ENCODE measurements around the gene TREML4.
"Not testable (repeated sequence)": the region's sequence is repeated elsewhere in the genome, so short reads cannot be mapped to it uniquely, and the experiment has no call there.

The TREML4 gene

DNA sequence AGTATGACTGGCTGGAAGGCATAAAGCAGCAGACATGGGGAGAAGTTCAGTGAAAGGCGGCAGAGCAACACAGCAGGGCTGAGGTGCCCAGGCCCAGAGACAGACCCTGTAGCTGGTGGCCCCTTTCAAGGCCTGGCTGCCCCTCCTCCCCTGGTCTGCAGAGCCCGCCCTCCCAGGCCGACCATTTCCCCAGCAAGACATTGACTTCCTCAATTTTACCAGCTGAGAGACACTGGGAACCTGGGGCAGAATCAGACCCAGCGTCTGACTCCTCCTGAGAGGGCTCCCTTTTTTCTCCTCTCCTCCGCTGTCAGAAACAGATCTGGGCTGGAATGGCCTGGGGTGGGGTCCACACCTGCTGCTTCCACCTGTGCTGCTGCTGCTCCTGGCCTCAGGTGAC is at the start of gene TREML4:
Gene TREML4, plus strand, starts transcription at position 254 of the 400 bp plus-strand sequence. Its CDS starts 79 bp downstream, at position 333.
- no peak for DNase-seq (ENCODE audit: low read depth in 2 of 2)

DNA sequence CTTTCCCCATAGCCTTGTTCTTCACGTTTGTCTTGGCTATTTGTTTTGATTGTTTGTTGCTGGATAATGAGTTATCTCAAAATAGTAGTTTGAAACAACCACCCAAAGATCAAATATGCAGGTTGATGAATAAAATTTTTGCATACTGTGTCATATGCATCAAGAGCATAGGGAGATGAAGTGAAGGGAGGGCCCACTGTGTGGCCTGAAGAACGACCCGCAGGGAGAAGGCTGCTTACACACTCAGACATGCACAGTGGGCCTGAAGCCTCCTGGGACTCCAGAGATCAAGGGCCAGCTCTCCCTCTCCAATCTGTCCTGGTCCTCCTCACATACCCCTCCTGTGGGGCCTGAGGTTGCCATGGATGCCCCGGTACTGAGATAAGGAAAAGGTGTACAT is 49.0 kb upstream of the TREML4 start:
- no peak for DNase-seq (ENCODE audit: low read depth in 2 of 2)

DNA sequence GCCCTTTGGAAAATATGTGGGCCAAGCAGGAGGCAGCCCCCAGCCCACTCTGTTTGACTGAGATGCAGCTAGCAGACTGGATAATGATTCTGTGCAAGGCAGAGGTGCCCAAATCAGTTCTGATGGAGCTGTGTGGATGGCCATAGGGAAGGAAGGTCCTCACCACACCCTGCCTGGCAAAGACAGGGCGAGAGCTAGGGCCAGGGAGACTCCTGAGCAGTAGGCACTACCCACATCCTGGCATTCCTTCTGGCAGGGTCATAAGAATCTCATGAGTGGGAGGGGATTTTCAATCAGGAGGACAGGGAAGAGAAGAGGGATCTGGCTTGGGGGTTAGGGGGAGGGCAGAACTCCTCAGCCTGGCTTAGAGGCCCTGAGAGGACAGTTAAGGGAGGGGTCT is 46.6 kb upstream of the TREML4 start:
- DNase-seq (ENCODE audit: low read depth in 2 of 2), result no peak

GRCh38 chr6:41182069-41183034 is 45.8 kb upstream of the TREML4 start:
- DNase-seq (ENCODE audit: low read depth in 2 of 2), result peak; percentile 15 to 34

DNA sequence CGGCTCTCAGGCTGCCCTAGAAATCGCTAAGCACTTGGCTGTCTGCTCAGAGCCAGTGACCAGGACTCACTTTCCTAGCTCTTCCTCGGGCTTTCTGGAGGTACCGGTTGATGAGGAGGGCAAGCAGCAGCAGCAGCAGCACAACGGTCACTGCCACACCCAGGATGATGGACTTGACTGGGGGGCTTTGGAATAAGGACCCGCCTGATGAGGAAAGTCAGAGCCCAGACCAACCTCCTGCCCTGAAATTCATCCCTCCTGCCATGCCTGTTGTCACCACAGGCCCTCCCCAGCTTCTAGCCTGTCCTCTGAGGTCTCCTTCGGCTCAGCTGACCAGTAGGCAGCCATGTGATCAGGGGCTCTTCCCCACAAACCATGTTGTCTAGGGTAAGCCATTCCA is 43.4 kb upstream of the TREML4 start:
- no peak for DNase-seq (ENCODE audit: low read depth in 2 of 2)

DNA sequence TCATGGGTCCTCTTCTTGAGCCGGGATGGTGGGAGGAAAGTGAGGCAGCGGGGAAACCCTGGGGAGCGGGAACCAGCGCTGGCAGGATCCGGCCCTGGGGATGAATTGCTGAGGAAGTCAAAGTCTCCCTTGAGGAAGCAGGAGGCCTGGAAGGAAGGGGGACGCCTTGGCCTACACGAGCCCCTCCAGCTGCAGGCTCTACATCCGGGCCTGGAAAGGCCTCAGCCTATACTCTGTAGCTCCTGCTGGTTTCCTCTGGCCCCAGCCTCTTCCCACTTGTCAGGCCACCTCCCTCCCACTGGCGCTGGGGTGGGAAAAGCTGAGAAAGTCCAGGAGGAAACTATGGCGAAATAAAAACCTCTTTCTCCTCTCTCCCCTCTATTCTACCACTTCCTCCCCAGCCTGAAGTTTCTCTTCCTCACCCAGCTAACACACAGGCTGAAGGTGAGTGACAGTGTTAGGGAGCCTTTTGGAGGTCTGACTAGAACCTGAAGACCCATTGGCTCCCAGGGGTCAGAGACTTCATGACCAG is 42.1 kb upstream of the TREML4 start:
- no peak for DNase-seq (ENCODE audit: low read depth in 2 of 2)

- DNase-seq (ENCODE audit: low read depth in 2 of 2), result no peak
These were observed 39.9 kb upstream of the TREML4 start for GRCh38 chr6:41187924-41188886.

- not testable (repeated sequence) for DNase-seq (ENCODE audit: low read depth in 2 of 2)
These were observed 39.1 kb upstream of the TREML4 start for GRCh38 chr6:41189046-41189445.

- no peak for DNase-seq (ENCODE audit: low read depth in 2 of 2)
These were observed 38.2 kb upstream of the TREML4 start for GRCh38 chr6:41189967-41190366.

- no peak for DNase-seq (ENCODE audit: low read depth in 2 of 2)
These were observed 37.4 kb upstream of the TREML4 start for GRCh38 chr6:41190791-41191190.

DNA sequence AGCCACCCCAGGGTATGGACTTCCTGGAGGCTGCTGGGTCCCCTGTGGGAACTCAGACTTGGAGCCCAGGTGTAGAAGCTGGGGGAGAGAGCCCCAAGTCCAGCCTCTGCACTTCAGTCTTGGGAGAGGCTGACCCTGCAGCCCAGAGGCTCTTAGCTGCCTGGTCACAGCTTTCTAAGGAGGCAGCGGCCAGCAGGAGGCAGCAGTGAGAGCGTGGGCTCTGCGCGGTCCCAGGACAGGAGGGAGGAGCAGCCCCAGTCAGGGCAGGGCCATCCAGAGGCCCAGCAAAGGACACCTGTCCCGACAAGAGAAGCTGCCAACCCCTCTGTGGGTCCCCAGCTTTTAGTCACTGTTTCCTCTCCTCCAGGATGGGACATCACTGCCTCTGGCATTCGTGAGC is 36.6 kb upstream of the TREML4 start:
- DNase-seq (ENCODE audit: low read depth in 2 of 2), result peak; percentile 36 to 40

DNA sequence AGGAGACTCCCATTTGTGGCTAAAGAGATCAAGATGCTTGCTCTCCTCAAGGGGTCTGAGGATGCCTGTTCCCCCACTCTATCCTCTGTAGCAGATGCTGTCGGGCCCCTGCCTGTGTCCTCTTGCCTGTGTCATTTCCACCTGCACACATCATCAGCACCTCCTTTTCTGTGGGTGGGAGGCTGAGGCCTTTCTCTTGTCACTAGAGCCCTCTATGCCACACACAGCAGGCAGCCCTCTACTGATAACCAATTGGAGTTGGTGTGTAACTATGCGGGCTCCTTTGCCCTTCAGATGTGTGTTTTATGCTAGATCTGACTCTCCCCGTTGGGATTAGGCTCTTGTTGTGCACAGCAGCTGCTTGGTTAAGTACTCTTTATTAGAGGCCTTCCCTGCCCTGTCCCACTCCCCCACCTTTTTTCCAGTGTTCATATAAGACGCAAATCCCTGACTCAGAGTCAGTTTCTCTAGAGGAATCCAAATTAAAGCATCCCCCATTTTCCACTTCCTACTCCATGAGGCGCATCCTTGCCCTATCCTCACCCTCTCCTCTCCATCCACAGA is 34.9 kb upstream of the TREML4 start:
- no peak for DNase-seq (ENCODE audit: low read depth in 2 of 2)

DNA sequence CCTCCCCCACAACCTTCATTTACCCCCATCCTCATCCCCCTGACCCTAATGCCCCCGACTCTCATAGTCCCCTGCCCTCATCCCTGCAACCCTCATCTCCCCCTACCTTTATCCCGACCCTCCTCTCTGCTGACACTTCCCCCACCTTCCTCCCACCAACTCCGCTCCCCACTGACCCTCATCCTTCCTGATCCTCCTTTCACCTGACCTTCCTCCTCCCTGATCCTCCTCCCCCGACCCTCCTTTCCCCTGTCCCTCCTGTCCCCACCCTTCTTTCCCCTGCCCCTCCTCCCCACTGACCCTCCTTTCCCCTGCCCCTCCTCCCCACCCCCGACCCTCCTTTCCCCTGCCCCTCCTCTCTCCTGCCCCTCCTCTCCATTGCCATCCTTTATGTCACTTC is 34.3 kb upstream of the TREML4 start:
- no peak for DNase-seq (ENCODE audit: low read depth in 2 of 2)

DNA sequence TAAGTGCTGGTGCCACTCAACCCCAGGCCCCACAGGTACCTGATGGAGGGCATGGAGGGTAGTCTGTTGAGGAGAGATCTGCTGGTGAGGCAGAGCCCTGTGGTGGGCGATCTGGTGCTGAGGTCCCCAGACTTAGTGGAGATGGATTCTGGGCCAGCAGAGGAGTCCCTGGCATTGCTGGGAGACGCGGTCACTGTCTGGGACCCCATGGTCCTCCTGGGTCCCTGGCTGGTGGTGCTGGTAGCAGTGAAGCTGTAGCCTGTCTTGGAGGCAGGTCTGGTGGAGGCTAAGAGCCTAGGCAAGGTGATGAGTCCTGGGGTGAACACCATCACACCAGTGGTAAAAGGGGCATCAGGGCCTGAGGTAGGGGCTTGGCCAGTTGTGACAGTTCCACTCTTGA is 33.8 kb upstream of the TREML4 start:
- no peak for DNase-seq (ENCODE audit: low read depth in 2 of 2)

- no peak for DNase-seq (ENCODE audit: low read depth in 2 of 2)
These were observed 30.9 kb upstream of the TREML4 start for GRCh38 chr6:41197234-41197633.

DNA sequence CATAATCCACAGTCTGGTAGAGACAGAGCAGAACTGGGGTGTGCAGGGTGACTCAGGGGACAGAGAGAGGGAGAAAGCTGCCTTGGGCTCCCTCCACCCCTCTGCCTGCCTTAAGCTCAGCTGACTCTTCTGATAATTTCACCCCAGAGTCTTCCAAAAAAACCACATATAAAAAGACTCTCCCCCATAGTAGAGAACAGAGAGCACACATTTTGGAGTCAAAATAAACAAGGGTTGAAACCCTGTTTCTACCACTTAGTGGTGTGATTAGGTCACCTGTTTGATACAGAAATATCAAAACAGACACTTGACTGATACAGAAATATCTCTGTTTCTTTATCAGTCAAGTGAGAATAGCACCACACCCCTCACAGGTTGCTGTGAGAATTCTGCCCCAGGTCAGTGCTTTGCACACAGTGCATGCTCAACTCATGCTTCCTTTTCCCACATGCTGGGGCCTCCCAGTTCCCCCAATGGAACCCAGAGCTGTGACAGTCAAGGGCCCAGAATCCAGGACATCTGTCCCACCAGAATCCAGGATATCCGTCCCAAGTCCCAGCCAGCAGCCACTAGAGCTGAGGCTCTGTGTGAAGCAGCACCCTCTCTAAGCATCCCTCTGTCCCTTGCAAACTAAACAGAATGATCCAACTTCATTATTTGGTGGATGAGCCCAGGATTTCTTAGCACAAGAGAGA is 28.4 kb upstream of the TREML4 start:
- DNase-seq (ENCODE audit: low read depth in 2 of 2), result peak in 1 of 2 donors; percentile 19

DNA sequence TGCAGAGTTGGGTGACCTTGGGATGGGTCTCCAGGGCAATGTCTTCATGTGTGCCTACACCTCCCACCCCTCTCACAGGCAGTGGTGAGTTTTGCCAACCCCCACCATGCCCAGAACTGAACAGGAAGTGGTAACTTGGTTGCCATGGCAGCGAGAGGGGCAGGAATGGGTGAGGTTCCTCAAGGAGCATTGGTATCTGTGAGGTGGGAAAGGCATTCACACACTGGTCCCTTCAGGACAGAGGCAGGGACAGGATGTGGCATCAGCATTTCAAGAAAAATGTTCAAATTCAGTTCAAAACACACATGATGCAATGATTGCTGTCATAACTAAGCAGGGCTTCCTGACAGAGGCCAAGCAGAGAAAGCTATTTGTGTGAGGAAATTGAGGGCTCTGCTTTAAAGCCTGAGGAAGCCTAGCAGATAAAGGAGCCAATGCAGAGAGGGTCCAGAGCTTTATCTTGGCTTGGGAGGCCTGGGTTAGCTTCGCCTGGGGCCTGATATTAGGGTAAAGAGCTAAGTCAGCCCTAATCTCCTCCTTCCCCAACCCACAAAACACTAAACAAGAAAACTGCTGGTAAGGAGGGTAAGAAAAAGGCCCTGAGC is 27.8 kb upstream of the TREML4 start:
- DNase-seq (ENCODE audit: low read depth in 2 of 2), result peak; percentile 28 to 37

GRCh38 chr6:41200901-41201763 is 27.0 kb upstream of the TREML4 start, which contains the start of gene TREML2:
TSS of gene TREML2 (minus strand) at chr6:41201149. CDS start at chr6:41201008, 141 bp downstream.
- DNase-seq (ENCODE audit: low read depth in 2 of 2), result peak in 1 of 2 donors; percentile 17

GRCh38 chr6:41201764-41202173 is 26.4 kb upstream of the TREML4 start:
- no peak for DNase-seq (ENCODE audit: low read depth in 2 of 2)

DNA sequence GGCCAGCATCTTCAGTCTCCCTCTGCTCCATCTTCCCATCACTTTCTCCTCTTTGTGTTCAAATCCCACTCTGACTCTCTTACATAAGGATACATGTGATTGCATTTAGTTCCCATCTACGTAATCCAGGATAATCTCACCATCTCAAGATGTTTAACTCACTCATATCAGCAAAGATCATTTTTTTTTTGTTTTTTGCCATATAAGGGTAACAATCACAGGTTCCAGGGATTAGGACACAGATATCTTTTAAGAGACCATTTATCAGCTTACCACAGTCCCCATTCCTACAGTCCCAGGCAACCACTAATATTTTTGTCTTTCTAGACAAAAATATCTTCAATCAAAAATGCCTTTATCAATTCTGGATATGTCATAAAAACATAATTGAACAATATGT is 24.0 kb upstream of the TREML4 start:
- no peak for DNase-seq (ENCODE audit: low read depth in 2 of 2)
